Measurements from ENCODE around the gene GRK1.
A peak's percentile ranks its signal among the peaks of the same experiment; 100 is the strongest.

The GRK1 gene

DNA sequence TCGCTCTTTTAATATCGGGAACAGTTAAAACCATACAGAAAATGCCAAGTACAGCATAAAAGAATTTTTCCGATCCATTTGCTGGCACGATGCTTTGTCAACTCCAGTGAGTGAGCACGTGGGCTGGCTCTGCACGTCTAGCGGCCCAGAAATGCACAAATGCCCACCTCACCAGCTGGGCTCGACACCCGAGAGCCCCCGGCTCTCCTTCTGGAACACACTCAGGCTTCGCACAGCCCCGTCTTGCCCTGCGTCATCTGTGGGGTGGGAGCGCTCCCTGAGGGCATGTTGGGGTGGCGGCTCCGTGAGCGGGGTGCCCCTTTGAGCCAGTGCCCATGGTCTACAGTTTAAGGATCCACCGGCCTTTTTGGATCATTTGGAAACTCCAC, 33.5 kb upstream of the GRK1 start:
- DNase-seq = no peak

DNA sequence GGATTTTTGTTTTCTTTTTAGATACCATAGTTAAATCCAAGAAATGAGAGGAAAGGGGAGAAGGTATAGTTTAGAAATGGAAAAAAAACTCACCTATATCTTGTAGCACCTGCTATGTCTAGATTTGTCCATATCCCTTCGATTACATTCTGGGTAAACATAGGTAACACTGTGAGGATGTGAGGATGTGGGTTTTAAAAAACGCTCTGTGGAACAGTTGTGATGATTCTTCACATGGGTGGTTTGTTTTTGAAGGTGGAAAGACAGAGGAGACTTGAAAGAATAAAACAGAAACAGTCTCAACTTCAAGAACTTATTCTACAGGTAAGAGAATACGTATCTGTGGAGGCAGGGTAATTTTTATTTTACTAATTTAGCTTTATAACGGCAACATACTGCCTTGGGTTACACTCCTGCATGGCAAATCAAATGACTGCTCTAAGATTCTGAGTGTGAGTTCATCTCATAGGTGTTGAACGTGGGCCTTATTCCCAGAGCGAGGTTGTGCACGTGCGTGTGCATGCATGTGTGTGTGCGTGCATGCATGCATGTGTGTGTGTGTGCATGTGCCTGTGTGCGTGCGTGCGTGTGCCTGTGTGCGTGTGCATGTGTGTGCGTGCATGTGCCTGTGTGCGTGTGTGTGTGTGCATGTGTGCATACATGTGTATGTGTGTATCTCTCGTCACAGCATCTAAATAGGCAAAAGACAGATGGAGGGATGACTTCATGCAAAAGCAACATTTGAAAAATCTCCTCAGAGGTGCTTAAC, 32.6 kb upstream of the GRK1 start:
- no peak for DNase-seq

DNA sequence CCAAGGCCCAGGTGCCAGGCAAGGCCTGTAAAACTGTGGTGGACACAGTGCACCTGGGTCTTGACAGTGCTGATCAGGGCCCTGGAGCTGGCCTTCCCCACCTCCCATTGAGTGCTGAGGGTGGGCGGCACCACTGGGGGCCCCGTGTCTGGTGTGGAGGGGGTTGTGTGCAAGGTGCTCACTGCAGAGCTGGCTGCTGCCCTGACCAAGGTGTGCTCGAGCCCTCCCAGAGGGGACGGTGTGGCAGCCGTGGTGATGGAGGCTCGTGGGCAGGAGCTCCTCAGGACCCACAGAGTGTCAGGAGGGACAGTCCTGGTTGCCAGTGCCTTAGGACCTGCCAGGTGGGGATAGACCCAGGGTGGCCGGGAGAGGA, 32.0 kb upstream of the GRK1 start:
- DNase-seq = no peak

DNA sequence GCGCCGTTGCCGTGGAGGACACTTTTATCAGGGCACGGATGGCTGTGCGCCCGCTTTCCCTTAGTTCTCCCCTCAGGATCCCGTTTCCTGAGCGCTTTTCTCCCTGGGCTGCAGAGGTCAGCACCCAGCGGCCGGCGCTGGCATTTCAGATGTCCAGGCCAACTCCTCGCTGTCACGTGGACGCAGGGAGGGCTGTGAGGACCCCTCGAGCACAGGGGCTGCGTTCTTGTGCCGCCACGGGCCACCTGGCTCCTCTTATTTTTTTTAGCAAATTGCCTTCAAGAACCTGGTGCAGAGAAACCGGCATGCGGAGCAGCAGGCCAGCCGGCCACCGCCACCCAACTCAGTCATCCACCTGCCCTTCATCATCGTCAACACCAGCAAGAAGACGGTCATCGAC, 31.3 kb upstream of the GRK1 start:
- DNase-seq = no peak

DNA sequence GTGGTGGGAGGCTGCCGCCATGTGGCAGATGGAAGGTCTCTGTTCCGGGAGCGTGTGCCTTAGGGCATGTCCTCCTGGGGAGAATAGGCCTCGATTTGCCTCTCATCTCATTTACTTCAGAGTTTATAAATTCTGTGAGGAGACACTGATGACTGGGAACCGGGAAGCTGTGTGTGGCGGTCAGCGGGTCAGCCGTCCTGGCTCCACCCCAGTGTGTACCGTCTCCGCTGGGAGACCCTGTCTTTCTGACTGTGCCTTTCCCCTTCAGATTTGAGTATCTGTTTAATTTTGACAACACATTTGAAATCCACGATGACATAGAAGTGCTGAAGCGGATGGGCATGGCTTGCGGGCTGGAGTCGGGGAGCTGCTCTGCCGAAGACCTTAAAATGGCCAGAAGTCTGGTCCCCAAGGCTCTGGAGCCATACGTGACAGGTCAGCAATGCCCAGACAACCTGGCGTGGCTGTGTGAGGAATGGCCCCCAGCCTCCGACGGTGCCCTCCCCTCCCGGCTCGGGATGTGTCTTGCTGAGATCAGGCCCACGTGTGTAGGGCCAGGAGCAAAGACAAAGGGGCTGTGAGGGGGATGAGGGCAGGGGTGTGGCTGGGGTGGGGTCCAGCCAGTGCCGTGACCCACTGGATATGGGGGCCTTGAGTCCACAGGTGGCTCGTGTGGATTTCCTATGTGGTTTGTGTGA, 30.6 kb upstream of the GRK1 start:
- DNase-seq = no peak

DNA sequence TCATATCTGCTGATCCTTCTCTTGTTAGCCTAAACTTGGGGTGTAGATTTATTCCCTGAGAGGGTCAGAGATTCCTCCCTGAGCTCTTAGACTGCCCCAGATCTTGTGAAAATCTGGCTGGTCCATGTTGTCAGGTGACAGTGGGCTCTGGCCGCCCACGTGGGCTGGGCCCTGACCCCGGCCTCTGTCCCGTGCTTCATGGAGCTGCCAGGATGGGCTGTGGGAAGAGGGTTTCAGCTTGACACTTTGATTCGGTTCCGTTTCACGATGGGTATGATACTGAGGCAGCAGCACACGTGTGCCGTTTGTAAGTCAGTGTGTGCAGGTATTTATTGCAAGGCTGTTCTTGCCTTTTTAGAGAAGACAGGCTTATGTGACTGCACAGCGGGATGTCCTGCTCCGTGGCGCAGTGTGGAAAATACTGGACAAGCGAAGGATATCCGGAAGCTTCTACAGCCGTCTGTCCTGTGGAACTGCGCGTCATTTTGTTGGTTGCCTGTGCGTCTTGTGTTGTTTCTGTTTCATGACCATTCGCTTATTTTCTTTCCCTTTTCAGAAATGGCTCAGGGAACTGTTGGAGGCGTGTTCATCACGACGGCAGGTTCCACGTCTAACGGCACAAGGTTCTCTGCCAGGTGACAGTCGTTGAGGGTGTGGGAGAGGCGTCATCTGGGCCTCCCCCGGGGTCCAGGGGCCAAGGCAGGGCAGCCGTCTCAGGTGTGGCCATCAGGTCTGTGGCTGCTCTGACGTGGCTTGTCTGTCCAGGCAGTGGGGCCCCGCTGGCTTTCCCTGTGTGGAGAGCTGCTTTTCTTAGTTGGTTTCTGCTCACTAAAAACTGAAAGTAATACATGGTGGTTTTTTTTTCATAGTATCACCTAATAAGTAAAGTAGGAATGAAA, 29.5 kb upstream of the GRK1 start:
- DNase-seq = no peak

DNA sequence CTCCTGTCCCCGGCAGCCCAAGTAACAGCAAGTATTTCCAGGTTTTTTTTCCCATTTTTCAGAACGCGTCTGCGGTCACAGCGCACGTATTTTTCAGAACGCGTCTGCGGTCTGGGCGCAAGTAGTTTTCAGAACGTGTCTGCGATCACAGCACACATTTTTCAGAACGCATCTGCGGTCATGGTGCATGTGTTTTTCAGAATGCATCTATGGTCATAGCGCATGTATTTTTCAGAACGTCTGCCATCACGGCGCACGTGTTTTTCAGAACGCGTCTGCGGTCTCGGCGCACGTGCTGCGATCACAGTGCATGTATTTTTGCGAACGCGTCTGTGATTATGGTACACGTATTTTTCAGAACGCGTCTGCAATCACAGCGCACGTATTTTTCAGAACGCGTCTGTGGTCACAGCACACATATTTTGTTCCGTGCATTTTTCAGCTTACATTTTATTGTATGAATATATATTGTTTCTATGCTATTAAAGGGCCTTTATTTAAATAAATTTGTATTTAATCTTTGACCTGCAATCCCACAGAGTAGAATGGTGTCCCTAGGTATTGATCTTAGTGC, 28.8 kb upstream of the GRK1 start:
- no peak for DNase-seq

DNA sequence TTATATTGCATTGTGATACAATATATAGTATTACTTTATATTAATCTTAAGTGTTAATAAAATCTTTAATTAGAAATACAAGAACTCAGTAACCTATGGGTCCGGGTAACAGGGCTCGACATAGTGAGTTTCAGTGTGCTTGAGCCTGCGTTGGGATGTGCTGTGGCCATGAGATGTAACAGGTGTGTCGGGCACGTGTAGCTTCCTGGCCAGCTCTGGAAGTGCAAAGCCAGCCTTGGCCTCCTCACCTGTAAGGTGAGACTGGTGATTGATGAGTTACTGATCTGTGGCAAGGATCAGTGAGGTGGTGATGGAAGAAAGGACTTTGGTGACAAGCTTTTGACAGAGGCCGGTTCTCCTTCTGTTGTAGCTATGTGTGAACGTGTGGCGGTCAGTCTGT, 28.2 kb upstream of the GRK1 start:
- DNase-seq = no peak

DNA sequence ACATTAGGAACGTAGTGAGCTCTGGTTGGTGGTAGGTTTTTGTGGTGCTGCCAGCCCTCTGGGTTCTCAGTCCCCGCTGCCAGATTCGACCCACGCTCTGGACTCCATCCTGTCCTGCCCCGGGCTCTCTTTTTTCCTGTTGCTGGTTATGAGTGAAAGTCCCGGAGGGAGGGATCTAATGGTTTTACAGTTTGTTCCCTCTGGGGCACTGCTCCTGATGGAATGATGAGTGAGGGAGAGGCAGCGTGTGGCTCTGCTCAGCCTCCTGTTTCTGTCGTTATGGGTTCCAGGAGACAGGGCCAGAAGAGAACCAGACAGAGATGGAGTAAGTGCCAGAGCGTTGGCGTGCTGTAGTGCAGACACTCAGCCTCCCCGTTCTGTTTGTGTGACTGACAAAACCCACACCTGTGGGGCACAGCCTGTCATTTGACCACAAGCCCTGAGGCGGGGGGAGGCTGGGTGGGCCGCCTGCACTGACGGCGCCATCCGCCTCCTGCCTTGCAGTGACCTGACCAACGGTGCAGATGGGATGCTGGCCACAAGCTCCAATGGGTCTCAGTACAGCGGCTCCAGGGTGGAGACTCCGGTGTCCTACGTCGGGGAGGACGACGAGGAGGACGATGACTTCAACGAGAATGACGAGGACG, 27.3 kb upstream of the GRK1 start:
- DNase-seq = no peak

DNA sequence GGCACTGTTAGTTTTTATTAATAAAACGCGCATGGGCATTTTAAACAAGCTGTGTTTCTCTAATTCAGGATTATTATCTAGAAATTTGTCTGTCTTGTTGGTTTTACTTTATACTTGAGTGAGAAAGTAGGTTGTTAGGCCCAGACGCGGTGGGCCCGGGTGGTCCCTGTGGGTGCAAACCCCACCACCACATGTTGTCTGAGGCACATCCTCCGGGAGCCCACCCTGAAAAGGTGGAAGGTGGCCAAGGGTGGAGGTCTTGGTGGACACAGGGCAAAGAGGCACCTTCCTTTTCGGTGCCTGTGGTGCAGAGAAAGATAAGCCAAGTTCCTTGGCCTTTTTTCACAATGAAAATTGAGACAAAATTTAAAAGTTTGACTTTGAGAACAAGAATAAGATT, 25.6 kb upstream of the GRK1 start:
- DNase-seq = no peak

DNA sequence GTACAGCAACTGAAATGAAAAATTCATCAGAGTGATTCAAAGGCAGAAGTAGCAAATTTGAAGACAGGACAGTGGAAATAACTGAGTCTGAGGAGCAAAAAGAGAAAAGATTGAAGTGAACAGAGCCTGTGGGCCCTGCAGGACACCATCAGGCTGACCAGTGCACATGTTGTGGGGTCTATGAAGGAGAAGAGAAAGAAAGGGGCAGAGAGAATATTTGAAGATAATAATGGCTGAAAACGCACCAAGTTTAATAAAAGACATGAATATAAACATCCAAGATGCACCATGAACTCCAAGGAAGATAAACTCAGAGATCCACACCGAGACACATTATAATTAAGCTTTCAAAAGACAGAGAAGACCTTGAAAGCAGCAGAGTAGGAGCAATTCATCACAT, 24.5 kb upstream of the GRK1 start:
- DNase-seq = no peak

DNA sequence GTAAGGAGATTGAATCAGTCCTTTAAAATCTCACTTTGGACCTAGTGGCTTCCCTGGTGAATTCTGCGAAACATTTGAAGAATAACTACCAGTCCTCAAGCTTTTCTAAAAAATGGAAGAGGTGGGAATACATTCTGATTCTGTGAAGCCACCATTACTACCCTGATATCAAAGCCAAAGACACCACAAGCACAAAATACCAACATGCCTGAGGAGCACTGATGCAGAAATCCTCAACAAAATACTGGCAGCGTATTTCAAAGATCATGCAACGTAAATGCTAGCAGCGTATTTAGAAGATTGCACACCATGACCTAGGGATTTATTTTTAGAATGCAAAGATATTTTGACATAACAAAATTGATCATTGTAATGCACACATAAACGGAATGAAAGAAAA, 23.4 kb upstream of the GRK1 start:
- DNase-seq = no peak

DNA sequence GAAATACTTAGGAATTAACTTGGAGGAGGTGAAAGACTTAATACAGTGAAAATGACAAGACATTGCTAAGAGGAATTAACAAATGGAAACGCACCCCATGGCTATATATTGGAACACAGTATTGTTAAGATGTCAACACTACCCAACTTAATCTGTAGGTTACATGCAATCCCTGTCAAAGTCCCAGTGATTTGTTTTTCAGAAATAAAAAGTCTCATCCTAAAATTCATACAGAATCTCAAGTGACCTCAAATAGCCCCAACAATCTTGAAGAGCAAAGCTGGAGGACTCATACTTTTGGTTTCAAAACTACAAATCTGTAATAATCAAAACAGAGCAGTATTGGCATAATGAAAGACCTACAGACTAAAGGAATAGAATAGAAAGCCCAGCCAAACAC, 22.2 kb upstream of the GRK1 start:
- no peak for DNase-seq

DNA sequence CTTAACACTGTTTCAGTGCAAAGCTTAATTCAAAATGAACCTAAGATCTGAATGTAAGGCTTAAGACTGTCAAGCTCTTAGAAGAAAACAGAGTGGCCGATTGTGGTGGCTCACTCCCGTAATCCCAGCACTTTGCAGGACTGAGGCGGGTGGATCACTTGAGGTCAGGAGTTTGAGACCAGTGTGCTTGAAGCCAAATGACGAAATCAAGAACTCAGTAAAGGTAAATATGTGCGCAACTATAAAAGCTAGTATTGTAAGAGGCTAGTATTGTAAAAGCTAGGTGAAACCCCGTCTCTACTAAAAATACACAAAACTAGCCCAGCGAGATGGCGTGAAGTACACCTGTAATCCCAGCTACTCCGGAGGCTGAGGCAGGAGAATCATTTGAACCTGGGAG, 21.7 kb upstream of the GRK1 start:
- DNase-seq = no peak

DNA sequence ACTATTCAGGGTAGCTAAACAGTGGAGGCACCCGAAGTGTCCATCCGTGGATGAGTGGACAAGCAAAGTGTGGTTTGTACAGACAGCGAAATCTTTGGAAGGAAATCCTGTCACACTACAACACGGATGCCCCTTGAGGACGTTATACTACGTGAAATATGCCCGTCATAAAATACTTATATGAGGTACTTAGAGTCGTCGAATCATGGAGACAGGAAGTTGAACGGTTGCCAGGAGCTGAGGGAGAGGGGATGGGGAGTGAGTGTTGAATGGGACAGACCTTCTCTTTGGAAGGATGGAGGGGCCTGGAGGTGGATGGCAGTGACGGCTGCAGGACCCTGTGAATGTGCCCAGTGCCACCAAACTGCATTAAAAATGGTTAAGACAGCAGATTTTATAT, 20.6 kb upstream of the GRK1 start:
- DNase-seq = no peak

DNA sequence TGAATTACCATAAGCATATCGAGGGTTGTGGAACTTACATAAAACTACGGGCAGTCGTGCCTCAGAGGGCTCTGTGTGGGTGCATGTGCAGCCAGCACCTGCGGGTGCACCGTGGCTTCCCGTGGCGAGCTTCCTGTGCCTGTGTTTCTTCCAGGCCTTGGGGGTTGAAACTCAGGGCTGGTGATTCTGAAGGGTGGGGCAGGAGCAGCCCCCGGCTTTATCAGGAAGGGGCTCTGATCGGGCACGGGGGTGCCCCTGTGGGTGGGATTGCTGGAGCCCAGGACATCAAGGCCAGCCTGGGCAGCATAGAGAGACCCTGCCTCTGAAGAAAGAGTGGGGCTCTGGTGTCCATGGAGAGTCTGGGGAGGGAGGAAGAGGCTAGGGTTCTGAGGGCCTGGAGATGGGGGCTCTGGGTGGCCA, 20.1 kb upstream of the GRK1 start:
- DNase-seq = no peak

DNA sequence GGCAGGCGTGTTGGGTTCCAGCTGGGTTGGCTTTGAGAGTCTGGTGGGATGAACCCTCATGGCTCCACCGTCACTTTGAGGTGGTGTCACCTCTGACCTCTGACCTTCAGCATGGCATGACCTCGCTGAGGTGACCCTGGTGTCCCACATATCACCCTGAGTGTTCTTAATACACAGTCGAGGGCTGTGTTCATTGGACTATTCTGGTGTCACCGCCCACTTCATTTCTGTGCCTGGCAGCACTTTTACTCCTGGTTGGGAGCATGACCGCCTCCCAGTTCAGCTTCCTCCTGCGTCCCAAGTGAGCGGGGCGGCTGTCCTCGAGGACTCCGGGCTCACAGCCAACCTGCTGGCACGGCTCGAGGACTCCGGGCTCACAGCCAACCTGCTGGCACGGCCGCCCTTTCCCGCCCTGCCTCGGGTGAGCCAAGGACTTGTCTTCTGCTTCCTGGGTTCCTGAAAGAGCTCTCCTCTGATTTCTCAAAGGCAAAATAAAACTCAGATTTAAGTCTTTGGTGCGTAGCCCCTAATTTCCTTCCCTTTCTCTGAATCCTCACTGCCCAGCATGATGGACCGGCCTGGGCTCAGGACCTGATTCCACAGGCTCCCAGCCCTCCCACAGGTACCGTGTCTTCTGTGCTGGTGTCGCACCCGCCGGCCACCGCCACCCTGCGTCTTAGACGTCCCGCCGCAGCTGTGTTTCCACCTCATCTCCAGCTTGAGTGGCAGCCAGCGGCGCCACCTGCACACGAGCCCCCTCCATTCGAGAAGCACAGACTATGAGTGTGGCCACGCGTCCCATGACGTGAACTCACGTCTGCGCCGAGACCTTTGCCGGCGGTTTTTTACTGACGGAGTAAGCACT, 19.4 kb upstream of the GRK1 start:
- DNase-seq = peak; percentile 74

DNA sequence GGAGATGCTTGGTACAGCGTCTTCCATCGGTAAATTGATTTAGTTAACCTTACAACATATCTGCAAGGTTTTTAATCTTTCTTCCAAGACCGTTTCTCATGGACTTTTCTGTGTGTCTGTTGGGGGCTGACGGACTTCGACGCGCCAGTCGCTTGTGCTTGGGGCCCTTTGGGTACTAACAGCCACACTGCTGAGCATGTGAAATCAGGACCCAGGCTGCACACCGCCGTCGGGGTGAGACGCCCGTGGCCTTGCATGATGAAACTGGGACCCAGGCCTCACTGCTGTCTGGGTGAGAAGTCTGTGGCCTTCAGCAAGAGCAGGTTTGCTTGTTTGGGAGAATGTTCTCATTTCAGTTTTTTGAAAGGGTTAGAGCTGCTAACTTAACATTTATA, 18.8 kb upstream of the GRK1 start:
- DNase-seq = no peak

DNA sequence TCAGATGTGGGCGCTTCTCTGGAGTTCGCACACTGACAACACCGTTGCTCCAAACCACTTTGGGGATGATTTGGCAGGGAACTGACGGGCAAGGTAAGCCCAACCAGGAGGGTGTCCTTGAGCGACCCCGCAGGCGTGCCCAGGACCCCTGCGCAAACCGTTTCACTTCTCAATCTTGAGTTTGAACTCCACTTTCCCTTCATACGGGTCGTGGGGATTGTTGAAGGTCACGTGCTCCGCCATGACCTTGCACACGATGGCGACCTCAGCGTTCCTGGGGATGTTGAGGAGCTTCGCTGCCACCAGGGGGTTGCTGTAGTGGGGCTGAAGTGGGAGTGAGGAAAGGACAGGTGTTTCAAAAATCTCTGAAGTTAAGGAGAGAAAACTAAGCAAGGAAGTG, 17.8 kb upstream of the GRK1 start:
- no peak for DNase-seq

DNA sequence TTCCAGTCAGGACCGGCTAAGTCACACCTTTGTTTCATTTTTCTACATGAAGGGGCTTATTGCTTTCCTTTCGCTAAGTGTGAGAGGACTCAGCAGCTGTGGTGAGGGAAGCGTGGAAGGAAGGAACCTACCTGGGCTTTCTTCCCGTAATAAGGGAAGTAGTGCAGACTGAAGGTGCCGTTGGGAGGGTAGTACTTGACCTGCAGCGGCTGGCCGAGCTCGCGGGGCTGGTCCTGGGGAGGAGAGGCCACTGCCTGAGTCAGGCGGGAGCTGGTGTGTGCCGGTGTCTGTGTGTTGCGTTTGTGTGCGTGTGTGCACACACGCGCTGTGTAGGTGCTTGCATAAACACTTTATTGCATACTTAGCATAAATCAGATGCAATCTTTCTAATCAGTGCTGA, 16.7 kb upstream of the GRK1 start:
- no peak for DNase-seq

DNA sequence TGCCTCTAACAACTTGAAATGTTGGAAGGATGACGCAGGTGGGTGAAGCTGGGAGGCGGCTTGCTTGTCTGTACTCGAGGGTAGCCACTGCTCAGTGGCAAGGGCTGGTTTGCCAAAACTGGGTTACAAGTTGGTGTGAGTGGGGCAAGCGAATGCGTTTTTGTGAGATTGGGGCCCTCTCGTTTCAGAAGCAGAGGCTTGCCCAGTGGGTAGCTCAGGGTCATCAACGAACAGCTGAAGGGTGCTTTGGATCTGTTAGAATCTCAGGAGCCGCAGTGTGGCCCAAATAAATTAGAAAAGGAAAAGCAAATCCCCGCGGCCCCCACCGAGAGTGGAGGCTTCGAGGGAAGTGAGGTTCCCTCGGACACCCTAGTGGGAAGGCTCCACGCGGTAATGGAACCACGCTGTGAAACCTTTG, 16.3 kb upstream of the GRK1 start:
- no peak for DNase-seq

All from NCI-H1436 (cell line).